Motor neuron (in vitro differentiated cells): ENCODE data around the gene AGMO. TPM values are rescaled to one million over a fixed set of nuclear protein-coding genes. Genes with fewer than 3 reads are reported as not detected.

Source experiments
- ATAC-seq, 8 experiments: fragments of 200-7000 bp; cut with Tn5 transposase; replicated peaks in 6 of 8; 2 replicates each; pipeline ENCODE4 v1.8.0; 2021; ENCODE audit warnings: mild to moderate bottlenecking in 8 of 8, moderate library complexity in 8 of 8
- H3K27ac ChIP-seq, 2 donors: fragments of 250-450 bp; sonication (Bioruptor Pico); 2 replicates each; pipeline ENCODE4 v1.9.0; 2021; ENCODE audit warnings: antibody characterized with exemption in 2 of 2, mild to moderate bottlenecking in 2 of 2, moderate library complexity in 1 of 2
- H3K4me1 ChIP-seq, 2 donors: fragments of 250-450 bp; sonication (Bioruptor Pico); replicated peaks in 1 of 2; 2 replicates each; pipeline ENCODE4 v1.6.1; 2021; ENCODE audit warnings: antibody characterized with exemption in 2 of 2, mild to moderate bottlenecking in 2 of 2, moderate library complexity in 1 of 2
- H3K4me3 ChIP-seq, 5 donors: fragments of 250-450 bp; sonication (Bioruptor Pico); 2 replicates each; pipeline ENCODE4 v1.9.0; 2021; ENCODE audit warnings: antibody characterized with exemption in 5 of 5, mild to moderate bottlenecking in 5 of 5, moderate library complexity in 4 of 5
- WGBS, 10 experiments: fragments of 450-650 bp; shearing (Covaris generic); methylation state at CpG; one replicate each; pipeline ENCODE4 v1.0.0; 2022; 5-methylcytosine and 5-hydroxymethylcytosine counted together
- in situ Hi-C, 9 experiments: fragments of 400-800 bp; cut with MboI; loops; one replicate each; pipeline ENCODE4 v1.15.0; 2021; ENCODE audit warnings: low sequenced_read_pairs in 9 of 9, low pct_unique_long_range_greater_than_20kb in 2 of 9; ENCODE audit not compliant: unreplicated experiment in 9 of 9
- total RNA-seq, 8 experiments: library from RNA; unstranded; fragments of 300-600 nt; gene quantifications; 2 replicates each; pipeline versions ENCODE4 v1.2.3 to v1.2.4, GENCODE V29; 2022

Gene AGMO
- total RNA-seq, 8 experiments from 2014 or later: 0.13 to 8.9 (median 0.50) TPM; not detected in 2

GRCh38 chr7:15397922-15398760, 163.7 kb downstream of the AGMO start:
- peak in 2 of 8 experiments; percentile 57 to 98 for ATAC-seq
- 14 to 73% (median 68%) methylated on average over 5 to 9 of the region's 9 CpGs for WGBS, 10 experiments
- in situ Hi-C loops: no loop called here
- Histone ChIP-seq H3K4me3 (no peak overlapping the region), H3K4me1 (peaks cover 2 to 3% of the 10 kb centered on the region in 2 donors), H3K27ac (no peak overlapping the region)

GRCh38 chr7:15397159-15397550, 164.7 kb downstream of the AGMO start:
- in situ Hi-C loops: no loop called here
- 87 to 100% (median 98%) methylated on average over 1 to 13 of the region's 43 CpGs; no CpG with 5 or more reads in 2 of the 10 experiments for WGBS, 10 experiments

GRCh38 chr7:15396210-15397158, 165.3 kb downstream of the AGMO start:
- Histone ChIP-seq H3K27ac (no peak overlapping the region), H3K4me3 (no peak overlapping the region), H3K4me1 (no peaks in the 10 kb centered on the region)
- 68 to 100% (median 91%) methylated on average over 4 to 21 of the region's 24 CpGs; no CpG with 5 or more reads in 1 of the 10 experiments for WGBS, 10 experiments
- in situ Hi-C loops: no loop called here
- ATAC-seq: no peak

More at GRCh38 chr7:15397159-15397550, 164.7 kb downstream of the AGMO start:
- Histone ChIP-seq H3K27ac (no peak overlapping the region), H3K4me3 (no peak overlapping the region), H3K4me1 (no peaks in the 10 kb centered on the region)
- no peak for ATAC-seq

GRCh38 chr7:15389073-15389472, 172.7 kb downstream of the AGMO start:
- peak in 1 of 8 experiments; percentile 33 for ATAC-seq
- 80 to 100% (median 100%) methylated on average over 1 of the region's 1 CpG; no CpG with 5 or more reads in 3 of the 10 experiments for WGBS, 10 experiments
- Histone ChIP-seq H3K27ac (no peak overlapping the region), H3K4me3 (no peak overlapping the region), H3K4me1 (no peaks in the 10 kb centered on the region)
- in situ Hi-C loops: no loop called here

GRCh38 chr7:15378494-15379145, 183.2 kb downstream of the AGMO start:
- in situ Hi-C loops: no loop called here
- H3K27ac ChIP-seq: no peak overlapping the region
- H3K4me3 ChIP-seq: no peak overlapping the region
- no peaks in the 10 kb centered on the region for H3K4me1 ChIP-seq
- ATAC-seq: no peak
- 77 to 100% (median 98%) methylated on average over 1 to 2 of the region's 2 CpGs for WGBS, 10 experiments

GRCh38 chr7:15376600-15376999, 185.2 kb downstream of the AGMO start:
- in situ Hi-C loops: no loop called here
- WGBS, 10 experiments: 32 to 100% (median 65%) methylated on average over 1 to 2 of the region's 2 CpGs; no CpG with 5 or more reads in 1 of the 10 experiments
- Histone ChIP-seq H3K27ac (no peak overlapping the region), H3K4me3 (no peak overlapping the region), H3K4me1 (no peaks in the 10 kb centered on the region)
- ATAC-seq: no peak

- Histone ChIP-seq H3K27ac (no peak overlapping the region), H3K4me1 (no peaks in the 10 kb centered on the region), H3K4me3 (no peak overlapping the region)
- in situ Hi-C loops: no loop called here
- 17 to 100% (median 91%) methylated on average over 1 of the region's 1 CpG; no CpG with 5 or more reads in 5 of the 10 experiments for WGBS, 10 experiments
- no peak for ATAC-seq
Observed at GRCh38 chr7:15370441-15370840, 191.4 kb downstream of the AGMO start.

- WGBS, 10 experiments: 0 to 100% (median 92%) methylated on average over 1 of the region's 1 CpG; no CpG with 5 or more reads in 4 of the 10 experiments
- Histone ChIP-seq H3K4me3 (no peak overlapping the region), H3K27ac (no peak overlapping the region), H3K4me1 (no peaks in the 10 kb centered on the region)
- in situ Hi-C loops: no loop called here
- ATAC-seq: no peak
Observed at GRCh38 chr7:15368653-15369052, 193.2 kb downstream of the AGMO start.

- in situ Hi-C loops: no loop called here
- Histone ChIP-seq H3K27ac (no peak overlapping the region), H3K4me3 (no peak overlapping the region), H3K4me1 (no peaks in the 10 kb centered on the region)
- whole genome bisulfite sequencing, 10 experiments: 71 to 100% (median 98%) methylated on average over 1 to 3 of the region's 3 CpGs
- ATAC-seq: no peak
Observed at GRCh38 chr7:15367897-15368296, 193.9 kb downstream of the AGMO start.

GRCh38 chr7:15358112-15358511, 203.7 kb downstream of the AGMO start:
- no peak overlapping the region for H3K27ac ChIP-seq
- H3K4me3 ChIP-seq: no peak overlapping the region
- ATAC-seq: no peak
- in situ Hi-C loops: no loop called here
- no peaks in the 10 kb centered on the region for H3K4me1 ChIP-seq
- 24 to 100% (median 82%) methylated on average over 1 to 5 of the region's 5 CpGs for WGBS, 10 experiments

GRCh38 chr7:15352421-15353206, 209.2 kb downstream of the AGMO start:
- ATAC-seq: no peak
- Histone ChIP-seq H3K4me1 (no peaks in the 10 kb centered on the region), H3K4me3 (no peak overlapping the region), H3K27ac (no peak overlapping the region)
- WGBS, 10 experiments: 75 to 99% (median 91%) methylated on average over 4 to 20 of the region's 20 CpGs
- in situ Hi-C loops: no loop called here

- Histone ChIP-seq H3K4me1 (no peaks in the 10 kb centered on the region), H3K4me3 (no peak overlapping the region), H3K27ac (no peak overlapping the region)
- 0 to 67% (median 43%) methylated on average over 1 of the region's 1 CpG; no CpG with 5 or more reads in 1 of the 10 experiments for WGBS, 10 experiments
- in situ Hi-C loops: loop anchor here in 2 of 9 experiments (25.0 kb wide), 2 partner anchors 167 to 717 kb away; no protein-coding TSS in a partner anchor
- ATAC-seq: no peak
Observed at GRCh38 chr7:15345216-15345615, 216.6 kb downstream of the AGMO start.
